CD4-positive, alpha-beta memory T cell (primary cell): ENCODE results near the gene EYA2. TPM values are rescaled to one million over a fixed set of nuclear protein-coding genes. Genes with fewer than 3 reads are reported as not detected.

Experiments
- CTCF ChIA-PET: fragments of 350-600 bp; sonication (Branson Sonifier 250); formaldehyde crosslinking; loops from one replicate; lab custom pipeline; 2021; ENCODE audit warnings: inconsistent platforms; ENCODE audit not compliant: partially characterized antibody; lab: Charles Lee
- POLR2A ChIA-PET: fragments of 350-600 bp; sonication (Branson Sonifier 250); formaldehyde crosslinking; loops from one replicate; lab custom pipeline; 2021; ENCODE audit not compliant: partially characterized antibody; lab: Charles Lee
- DNase-seq, 5 donors: peaks; one replicate each; pipeline versions ENCODE4 v3.0.0 to v3.0.0-alpha.2; 2020 to 2022; ENCODE audit warnings: mixed read lengths in 1 of 5
- H3K27ac ChIP-seq: one replicate; pipeline ENCODE4 v1.7.0; 2013; ENCODE audit warnings: low read depth, low read length
- H3K27me3 ChIP-seq: 2 replicates; pipeline ENCODE4 v1.7.0; 2013; ENCODE audit warnings: mild to moderate bottlenecking, low read length, moderate library complexity; ENCODE audit not compliant: insufficient read depth
- H3K36me3 ChIP-seq: 2 replicates; pipeline ENCODE4 v1.7.0; 2013; ENCODE audit warnings: mild to moderate bottlenecking, low read length, moderate library complexity; ENCODE audit not compliant: insufficient read depth
- H3K4me1 ChIP-seq: 2 replicates; pipeline ENCODE4 v1.7.0; 2013; ENCODE audit warnings: mild to moderate bottlenecking, low read length, moderate library complexity; ENCODE audit not compliant: insufficient read depth
- H3K4me3 ChIP-seq, 2 donors: one replicate each; pipeline ENCODE4 v1.7.0; 2013; ENCODE audit warnings: low read length in 2 of 2, mild to moderate bottlenecking in 1 of 2
- H3K9me3 ChIP-seq, 2 donors: one replicate each; pipeline ENCODE4 v1.7.0; 2013; ENCODE audit warnings: low read length in 2 of 2, control low read depth in 1 of 2; ENCODE audit not compliant: control insufficient read depth in 1 of 2
- H3K27ac Mint-ChIP-seq, 7 donors: one replicate each; pipeline ENCODE4 v1.8.0; 2020 to 2021; ENCODE audit warnings: mixed read lengths in 7 of 7, mild to moderate bottlenecking in 6 of 7, inconsistent platforms in 3 of 7, moderate library complexity in 3 of 7
- H3K27me3 Mint-ChIP-seq, 2 donors: one replicate each; pipeline ENCODE4 v1.8.0; 2020 to 2021; ENCODE audit warnings: mixed read lengths in 2 of 2
- H3K36me3 Mint-ChIP-seq, 2 donors: one replicate each; pipeline ENCODE4 v1.8.0; 2020 to 2021; ENCODE audit warnings: mixed read lengths in 2 of 2, inconsistent platforms in 1 of 2, mild to moderate bottlenecking in 1 of 2
- H3K4me1 Mint-ChIP-seq, 4 donors: one replicate each; pipeline ENCODE4 v1.8.0; 2020 to 2021; ENCODE audit warnings: mixed read lengths in 4 of 4, mild to moderate bottlenecking in 1 of 4
- H3K4me3 Mint-ChIP-seq, 8 donors: one replicate each; pipeline ENCODE4 v1.8.0; 2020 to 2021; ENCODE audit warnings: mixed read lengths in 8 of 8, mild to moderate bottlenecking in 7 of 8, moderate library complexity in 6 of 8, inconsistent platforms in 3 of 8
- H3K9me3 Mint-ChIP-seq, 8 donors: one replicate each; pipeline ENCODE4 v1.8.0; 2020 to 2021; ENCODE audit warnings: mixed read lengths in 8 of 8, mild to moderate bottlenecking in 5 of 8, inconsistent platforms in 3 of 8, moderate library complexity in 1 of 8
- intact Hi-C: fragments of 100-400 bp; cut with micrococcal nuclease; formaldehyde crosslinking; loops from one replicate; pipeline ENCODE4 v1.15.1; 2023
- polyA plus RNA-seq, 2 donors: library from polyadenylated mRNA; unstranded; fragments of 300-500 nt; fragmentation: Illumina TruSeq; gene quantifications; one replicate each; pipeline ENCODE4 v1.2.3, GENCODE V29; 2021
- total RNA-seq, 2 experiments: library from RNA; stranded (reverse); gene quantifications; one replicate each; pipeline ENCODE4 v1.2.3, GENCODE V29; 2021

EYA2 gene
- total and polyA plus RNA-seq, 4 experiments from 2014 or later, result not detected

DNA sequence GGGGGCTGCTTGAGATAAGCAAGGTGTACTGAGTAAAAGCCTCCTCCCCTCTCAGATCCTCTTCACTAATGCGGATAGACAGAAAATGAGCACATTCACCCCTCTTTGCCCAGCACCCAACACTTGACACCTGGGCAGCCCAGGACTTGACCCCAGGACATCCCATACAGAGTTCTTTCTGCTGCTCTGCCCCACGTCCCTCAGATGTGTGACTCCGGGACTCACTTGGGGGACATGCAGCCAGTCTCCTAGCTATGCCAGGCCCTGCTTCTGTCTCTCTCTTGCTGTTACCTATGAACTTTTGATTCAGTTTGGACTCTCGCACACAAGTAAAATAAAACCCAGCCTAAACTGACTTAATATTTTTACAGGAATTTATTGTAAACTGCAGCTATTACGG, 159.9 kb downstream of the EYA2 start:
- no peak overlapping the region for H3K27ac Mint-ChIP-seq
- Histone ChIP-seq H3K4me1 (no peaks in the 10 kb centered on the region), H3K9me3 (no peaks in the 10 kb centered on the region), H3K27me3 (no peaks in the 10 kb centered on the region), H3K36me3 (no peaks in the 10 kb centered on the region), H3K27ac (no peak overlapping the region), H3K4me3 (no peak overlapping the region)
- H3K4me3 Mint-ChIP-seq, result no peak overlapping the region
- CTCF ChIA-PET, result no interaction called here
- intact Hi-C loops, result no loop called here
- no peaks in the 10 kb centered on the region for H3K36me3 Mint-ChIP-seq
- POLR2A ChIA-PET, result no interaction called here
- no peaks in the 10 kb centered on the region for H3K4me1 Mint-ChIP-seq
- peaks cover 0 to 7% (median 0%) of the 10 kb centered on the region in 8 donors for H3K9me3 Mint-ChIP-seq
- no peak for DNase-seq
- H3K27me3 Mint-ChIP-seq, result peaks cover 2 to 19% of the 10 kb centered on the region in 2 donors

DNA sequence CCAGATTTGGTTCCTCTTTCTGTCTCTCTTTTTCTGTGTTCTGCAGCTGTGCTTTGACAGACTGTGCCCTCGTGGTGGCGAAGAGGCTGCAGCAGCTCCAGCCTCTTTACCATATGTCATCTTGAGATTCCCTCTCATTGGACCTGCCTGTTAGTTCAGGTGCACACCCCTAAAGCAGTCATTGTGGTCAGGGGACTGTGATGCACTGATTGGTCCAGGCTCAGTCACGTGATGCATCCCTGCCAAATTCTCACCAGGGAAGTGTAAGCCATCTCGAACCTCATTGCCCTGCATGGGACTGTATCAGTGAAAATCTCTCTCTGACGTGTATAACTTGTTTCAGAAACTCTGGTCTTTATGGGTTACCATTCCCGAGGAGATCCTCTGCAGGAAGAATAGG, 160.3 kb downstream of the EYA2 start:
- Mint-ChIP-seq H3K9me3 (peaks cover 0 to 4% (median 0%) of the 10 kb centered on the region in 8 donors), H3K36me3 (no peaks in the 10 kb centered on the region), H3K4me3 (no peak overlapping the region), H3K27ac (no peak overlapping the region), H3K4me1 (no peaks in the 10 kb centered on the region), H3K27me3 (peaks cover 4 to 19% of the 10 kb centered on the region in 2 donors)
- no peaks in the 10 kb centered on the region for H3K4me1 ChIP-seq
- H3K36me3 ChIP-seq, result no peaks in the 10 kb centered on the region
- DNase-seq, result no peak
- CTCF ChIA-PET, result no interaction called here
- POLR2A ChIA-PET, result no interaction called here
- H3K27me3 ChIP-seq, result no peaks in the 10 kb centered on the region
- H3K9me3 ChIP-seq, result no peaks in the 10 kb centered on the region
- intact Hi-C loops, result no loop called here
- H3K27ac ChIP-seq, result no peak overlapping the region
- no peak overlapping the region for H3K4me3 ChIP-seq

DNA sequence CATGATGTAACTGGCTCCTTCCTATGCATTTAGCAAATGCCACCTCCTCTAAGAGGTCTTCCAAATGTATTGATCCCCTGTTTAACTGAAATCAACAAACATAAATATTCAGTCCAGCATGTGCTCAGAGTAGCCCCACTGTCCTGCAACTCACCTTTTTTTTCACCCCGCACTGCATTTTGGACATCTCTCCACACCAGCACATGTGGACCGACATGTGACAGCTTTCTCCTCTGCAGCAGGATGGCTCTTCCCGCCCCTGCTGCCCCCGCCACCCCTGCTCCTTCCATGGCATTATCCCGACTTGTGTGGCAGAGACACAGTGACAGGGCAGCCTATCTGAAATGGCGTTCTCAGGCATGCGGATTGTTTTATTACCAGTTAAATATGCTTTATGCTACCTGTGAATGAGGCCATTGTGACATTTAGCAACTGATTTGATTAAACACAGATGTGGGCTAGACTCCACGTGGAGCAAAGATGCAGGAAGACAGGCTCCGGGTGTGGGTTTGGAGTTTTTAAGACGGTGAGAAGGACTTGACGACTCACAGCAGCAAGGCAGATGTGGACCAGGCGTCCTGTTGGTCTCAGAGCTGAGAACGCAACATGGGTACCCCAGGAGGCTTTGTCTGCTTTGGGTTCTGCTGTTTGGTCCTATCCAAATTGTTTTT, 161.2 kb downstream of the EYA2 start:
- Histone ChIP-seq H3K4me3 (no peak overlapping the region), H3K27ac (no peak overlapping the region), H3K27me3 (no peaks in the 10 kb centered on the region), H3K36me3 (no peaks in the 10 kb centered on the region), H3K9me3 (no peaks in the 10 kb centered on the region), H3K4me1 (no peaks in the 10 kb centered on the region)
- Mint-ChIP-seq H3K27me3 (peaks cover 4 to 14% of the 10 kb centered on the region in 2 donors), H3K27ac (no peak overlapping the region), H3K36me3 (no peaks in the 10 kb centered on the region), H3K4me3 (no peak overlapping the region), H3K9me3 (peaks cover 0 to 4% (median 0%) of the 10 kb centered on the region in 8 donors), H3K4me1 (no peaks in the 10 kb centered on the region)
- no peak for DNase-seq
- intact Hi-C loops, result no loop called here
- CTCF ChIA-PET, result no interaction called here
- POLR2A ChIA-PET, result no interaction called here

DNA sequence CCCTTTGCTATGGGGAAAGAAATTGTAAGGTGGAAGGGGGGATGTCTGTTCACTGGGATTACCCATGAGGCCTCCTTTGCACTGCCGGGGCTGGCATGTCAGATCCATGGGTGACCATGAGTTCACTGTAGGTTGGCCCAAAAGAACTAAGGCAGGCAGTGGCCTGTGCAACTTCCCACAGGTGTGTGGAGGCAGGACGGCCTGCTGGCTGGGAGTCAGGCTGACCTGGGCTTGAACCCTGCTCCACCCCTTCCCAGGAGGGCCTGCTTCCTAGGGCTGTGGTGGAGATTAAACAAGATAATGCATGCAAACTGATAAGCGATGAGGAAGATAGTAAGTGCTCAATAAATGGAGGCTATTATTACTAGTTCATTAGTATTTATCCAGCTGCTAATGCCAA, 163.0 kb downstream of the EYA2 start:
- H3K27me3 ChIP-seq, result no peaks in the 10 kb centered on the region
- no peaks in the 10 kb centered on the region for H3K9me3 ChIP-seq
- H3K36me3 ChIP-seq, result no peaks in the 10 kb centered on the region
- no peak overlapping the region for H3K4me3 Mint-ChIP-seq
- H3K27ac Mint-ChIP-seq, result no peak overlapping the region
- DNase-seq, result no peak
- H3K4me3 ChIP-seq, result no peak overlapping the region
- peaks cover 4 to 12% of the 10 kb centered on the region in 2 donors for H3K27me3 Mint-ChIP-seq
- H3K9me3 Mint-ChIP-seq, result peaks cover 0 to 6% (median 0%) of the 10 kb centered on the region in 8 donors
- no peak overlapping the region for H3K27ac ChIP-seq
- CTCF ChIA-PET, result no interaction called here
- POLR2A ChIA-PET, result no interaction called here
- intact Hi-C loops, result no loop called here
- H3K36me3 Mint-ChIP-seq, result no peaks in the 10 kb centered on the region
- H3K4me1 Mint-ChIP-seq, result no peaks in the 10 kb centered on the region
- H3K4me1 ChIP-seq, result no peaks in the 10 kb centered on the region

DNA sequence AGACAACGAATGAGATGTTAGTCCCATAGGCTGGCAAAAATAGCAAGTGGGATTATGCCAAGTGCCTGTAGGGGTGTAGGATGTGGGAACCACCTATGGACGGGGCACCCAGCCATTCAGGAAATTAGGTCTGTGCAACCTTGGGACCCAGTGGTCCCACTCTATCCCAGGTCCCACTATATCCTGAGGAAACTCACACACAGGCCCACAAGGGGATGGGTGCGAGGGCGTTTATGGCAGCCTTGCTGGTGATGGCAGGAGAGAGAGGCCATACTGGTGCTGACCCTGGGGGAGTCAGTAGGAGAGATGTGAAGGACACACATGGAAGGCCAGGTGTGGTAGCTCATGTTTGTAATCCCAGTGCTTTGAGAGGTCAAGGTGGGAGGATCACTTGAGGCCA, 163.6 kb downstream of the EYA2 start:
- no peak overlapping the region for H3K4me3 ChIP-seq
- ChIA-PET CTCF (no interaction called here), POLR2A (no interaction called here)
- no peaks in the 10 kb centered on the region for H3K4me1 ChIP-seq
- H3K27me3 Mint-ChIP-seq, result peaks cover 4 to 12% of the 10 kb centered on the region in 2 donors
- no peak overlapping the region for H3K27ac ChIP-seq
- H3K27me3 ChIP-seq, result no peaks in the 10 kb centered on the region
- no peaks in the 10 kb centered on the region for H3K36me3 Mint-ChIP-seq
- H3K36me3 ChIP-seq, result no peaks in the 10 kb centered on the region
- H3K4me3 Mint-ChIP-seq, result no peak overlapping the region
- intact Hi-C loops, result no loop called here
- no peak overlapping the region for H3K27ac Mint-ChIP-seq
- H3K9me3 Mint-ChIP-seq, result peaks cover 0 to 9% (median 0%) of the 10 kb centered on the region in 8 donors
- no peak for DNase-seq
- H3K4me1 Mint-ChIP-seq, result no peaks in the 10 kb centered on the region
- no peaks in the 10 kb centered on the region for H3K9me3 ChIP-seq

DNA sequence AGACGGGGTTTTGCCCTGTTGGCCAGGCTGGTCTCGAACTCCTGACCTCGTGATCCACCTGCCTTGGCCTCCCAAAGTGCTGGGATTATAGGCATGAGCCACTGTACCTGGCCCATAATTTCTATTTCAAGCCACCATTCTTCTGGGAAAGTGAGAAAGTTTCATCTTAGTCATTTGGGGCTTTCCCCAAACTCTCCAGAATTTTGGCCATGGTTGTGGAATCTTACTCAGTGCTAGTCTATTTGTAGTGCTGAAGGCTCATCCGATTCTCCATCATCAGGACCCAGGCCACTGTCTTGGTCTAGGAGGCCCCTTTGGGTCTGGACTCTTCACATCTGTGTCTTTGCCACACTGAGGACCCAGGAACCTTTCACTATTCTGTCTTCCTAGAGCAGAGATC, 164.9 kb downstream of the EYA2 start:
- Mint-ChIP-seq H3K9me3 (peaks cover 0 to 11% (median 1%) of the 10 kb centered on the region in 8 donors), H3K27ac (no peak overlapping the region), H3K36me3 (no peaks in the 10 kb centered on the region), H3K4me3 (no peak overlapping the region), H3K4me1 (no peaks in the 10 kb centered on the region), H3K27me3 (peaks cover 5 to 12% of the 10 kb centered on the region in 2 donors)
- no peaks in the 10 kb centered on the region for H3K9me3 ChIP-seq
- intact Hi-C loops, result no loop called here
- CTCF ChIA-PET, result no interaction called here
- no peak overlapping the region for H3K27ac ChIP-seq
- no peak overlapping the region for H3K4me3 ChIP-seq
- H3K27me3 ChIP-seq, result no peaks in the 10 kb centered on the region
- no peaks in the 10 kb centered on the region for H3K36me3 ChIP-seq
- no peak for DNase-seq
- H3K4me1 ChIP-seq, result no peaks in the 10 kb centered on the region
- POLR2A ChIA-PET, result no interaction called here

DNA sequence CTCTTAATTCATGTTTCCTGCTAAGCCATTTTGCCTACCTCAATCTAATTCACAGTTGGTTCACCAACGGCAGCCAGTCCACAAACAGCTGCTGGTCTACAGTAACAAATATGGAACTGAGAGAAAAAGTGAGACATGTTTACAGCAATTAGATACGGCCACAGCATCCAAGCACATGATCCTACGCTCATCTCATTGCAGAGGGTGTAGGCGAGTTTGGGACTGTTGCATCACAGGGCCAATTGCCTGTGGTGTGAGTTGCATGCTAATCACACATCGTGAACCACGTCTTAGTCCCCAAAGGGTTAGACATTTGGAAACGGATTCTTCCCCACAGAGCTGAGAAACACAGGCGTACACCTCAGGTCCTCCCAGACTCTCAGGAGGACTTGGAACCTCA, 166.9 kb downstream of the EYA2 start:
- no peaks in the 10 kb centered on the region for H3K36me3 ChIP-seq
- H3K9me3 ChIP-seq, result no peaks in the 10 kb centered on the region
- no peak overlapping the region for H3K27ac ChIP-seq
- H3K27me3 Mint-ChIP-seq, result peaks cover 3 to 7% of the 10 kb centered on the region in 2 donors
- peaks cover 0 to 14% (median 9%) of the 10 kb centered on the region in 8 donors for H3K9me3 Mint-ChIP-seq
- ChIA-PET CTCF (no interaction called here), POLR2A (no interaction called here)
- H3K4me1 Mint-ChIP-seq, result no peaks in the 10 kb centered on the region
- no peak overlapping the region for H3K4me3 Mint-ChIP-seq
- H3K4me1 ChIP-seq, result no peaks in the 10 kb centered on the region
- no peaks in the 10 kb centered on the region for H3K27me3 ChIP-seq
- no peak overlapping the region for H3K4me3 ChIP-seq
- DNase-seq, result no peak
- H3K36me3 Mint-ChIP-seq, result no peaks in the 10 kb centered on the region
- no peak overlapping the region for H3K27ac Mint-ChIP-seq
- intact Hi-C loops, result no loop called here
